HG02840 (cell line): Measurements from ENCODE around the gene MTCL1.

Experiments used
- ATAC-seq: cut with Tn5 transposase; IDR thresholded peaks from one replicate; pipeline ENCODE4 v1.9.1; 2021; ENCODE audit warnings: mild to moderate bottlenecking, moderate library complexity, moderate number of reproducible peaks; ENCODE audit not compliant: unreplicated experiment, low FRiP score

MTCL1 gene

GRCh38 chr18:8705238-8705960, at the start of gene MTCL1:
TSS of gene MTCL1 (plus strand) at chr18:8705556. CDS start at chr18:8705661, 105 bp downstream.
- ATAC-seq: peak; percentile 34

GRCh38 chr18:8656232-8656631, 49.1 kb upstream of the MTCL1 start:
- ATAC-seq: no peak

GRCh38 chr18:8657050-8657820, 48.1 kb upstream of the MTCL1 start:
- ATAC-seq: no peak

- no peak for ATAC-seq
These were observed 47.4 kb upstream of the MTCL1 start for GRCh38 chr18:8657873-8658470.

GRCh38 chr18:8658858-8659485, 46.4 kb upstream of the MTCL1 start:
- no peak for ATAC-seq

- no peak for ATAC-seq
These were observed 45.6 kb upstream of the MTCL1 start for GRCh38 chr18:8659609-8660242.

- ATAC-seq: no peak
These were observed 45.0 kb upstream of the MTCL1 start for GRCh38 chr18:8660316-8660715.

GRCh38 chr18:8661754-8662559, 43.4 kb upstream of the MTCL1 start:
- no peak for ATAC-seq

GRCh38 chr18:8662560-8663255, 42.6 kb upstream of the MTCL1 start:
- ATAC-seq: no peak

- ATAC-seq: no peak
These were observed 37.5 kb upstream of the MTCL1 start for GRCh38 chr18:8667846-8668245.

GRCh38 chr18:8668381-8668780, 37.0 kb upstream of the MTCL1 start:
- no peak for ATAC-seq

GRCh38 chr18:8669571-8669970, 35.8 kb upstream of the MTCL1 start:
- no peak for ATAC-seq

GRCh38 chr18:8673256-8674209, 31.8 kb upstream of the MTCL1 start:
- peak; percentile 83 for ATAC-seq

GRCh38 chr18:8675057-8675456, 30.3 kb upstream of the MTCL1 start:
- ATAC-seq: no peak

GRCh38 chr18:8681196-8681595, 24.2 kb upstream of the MTCL1 start:
- no peak for ATAC-seq

GRCh38 chr18:8684577-8684976, 20.8 kb upstream of the MTCL1 start:
- no peak for ATAC-seq

- ATAC-seq: no peak
These were observed 20.0 kb upstream of the MTCL1 start for GRCh38 chr18:8685141-8685913.

- ATAC-seq: no peak
These were observed 19.5 kb upstream of the MTCL1 start for GRCh38 chr18:8685914-8686216.
